ENCODE results near the gene RHOA. TPM values are rescaled to one million over a fixed set of nuclear protein-coding genes. Genes with fewer than 3 reads are reported as not detected.

The RHOA gene
- total and polyA plus RNA-seq, 2 experiments from 2014 or later = 781 to 996 TPM

DNA sequence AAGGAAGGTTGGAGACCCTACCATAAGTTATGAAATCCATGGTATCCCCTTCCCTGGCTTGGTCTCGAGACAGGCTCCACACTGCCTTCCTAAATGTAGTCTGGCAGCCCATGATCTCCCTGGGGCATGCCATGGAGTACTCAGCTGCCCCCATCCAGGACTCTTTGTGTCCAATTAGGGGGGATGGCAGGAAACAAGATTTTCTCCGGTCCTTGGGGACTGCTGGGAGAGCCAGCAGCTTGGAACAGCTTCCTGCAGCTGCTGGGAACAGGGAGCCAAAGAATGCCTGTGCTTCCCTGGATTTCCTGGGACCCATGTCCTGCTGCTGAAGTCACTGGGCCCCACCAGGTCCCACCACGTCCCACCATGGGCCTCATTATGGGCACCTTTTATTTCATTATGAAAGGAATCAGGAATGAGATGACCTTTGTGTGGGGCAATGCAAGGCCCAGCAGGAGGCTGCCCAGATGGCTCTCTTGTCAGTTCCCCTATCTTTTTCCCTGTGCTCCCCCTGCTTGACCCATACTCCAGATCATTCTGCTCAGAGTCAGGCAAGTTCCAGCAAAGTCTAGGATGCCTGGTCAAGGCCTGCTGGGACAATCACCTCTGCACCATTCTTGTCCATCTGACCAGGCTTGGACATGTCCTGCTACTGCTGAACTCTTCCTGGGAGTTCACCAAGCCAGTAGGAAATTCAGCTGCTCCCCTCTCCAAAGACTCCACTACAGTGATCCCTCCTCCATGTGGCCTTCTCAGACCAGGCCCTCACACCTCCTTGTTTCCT is 43.3 kb upstream of the RHOA start:
- H2AFZ ChIP-seq = no peak overlapping the region
- H3K79me2 ChIP-seq (ENCODE audit: insufficient read depth) = no peaks in the 10 kb centered on the region
- no peak overlapping the region for H3K4me2 ChIP-seq (ENCODE audit: unreplicated experiment)
- H3K27me3 ChIP-seq (replicated peaks; ENCODE audit: insufficient read depth) = no peaks in the 10 kb centered on the region
- no peaks in the 10 kb centered on the region for H4K20me1 ChIP-seq (ENCODE audit: insufficient read depth)
- H3K9ac ChIP-seq = no peak overlapping the region
- H3K4me3 ChIP-seq = no peak overlapping the region
- H3F3A ChIP-seq (ENCODE audit: insufficient read depth) = no peaks in the 10 kb centered on the region
- peaks cover 4% of the 10 kb centered on the region; the same call in 1 of the 2 replicates for H3K4me1 ChIP-seq (ENCODE audit: insufficient read depth)
- TF ChIP-seq EZH2phosphoT487 (IDR thresholded peaks at IDR 0.05; ENCODE audit: insufficient read depth, low read depth) (no peak), EZH2 (IDR thresholded peaks at IDR 0.05; ENCODE audit: insufficient read depth, poor library complexity, severe bottlenecking) (no peak)
- 58 to 67% methylated on average over 3 of the region's 3 CpGs for WGBS, 2 experiments (ENCODE audit: low coverage in 1 of 2, low lambda C conversion rate in 2 of 2, missing lambda C conversion rate in 2 of 2)
- H3K36me3 ChIP-seq (ENCODE audit: low read depth) = no peaks in the 10 kb centered on the region
- no peak overlapping the region for H3K27ac ChIP-seq
- in situ Hi-C loops (cut with MboI) = no loop called here
- no peak for DNase-seq
- no peaks in the 10 kb centered on the region for H3K9me2 ChIP-seq (ENCODE audit: insufficient read depth)
- H3K9me3 ChIP-seq (ENCODE audit: low read depth) = no peaks in the 10 kb centered on the region

DNA sequence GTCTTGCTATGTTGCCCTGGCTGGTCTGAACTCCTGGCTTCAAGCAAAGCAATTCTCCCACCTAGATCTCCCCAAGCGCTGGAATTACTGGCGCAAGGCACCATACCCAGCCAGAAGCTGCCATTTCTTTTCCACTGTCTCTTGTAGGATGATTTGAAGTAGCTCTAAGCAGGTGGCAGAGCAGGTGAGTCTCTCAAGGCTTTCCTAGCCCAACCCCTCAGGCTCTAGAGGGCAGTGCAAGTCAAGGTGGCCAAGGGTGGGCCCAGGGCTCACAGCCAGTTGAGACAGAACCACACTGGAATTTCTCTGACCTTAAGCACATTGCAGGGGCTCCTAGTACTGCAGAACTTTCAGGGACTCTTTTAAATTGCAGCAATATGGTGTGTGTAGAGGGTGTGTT is 42.7 kb upstream of the RHOA start:
- in situ Hi-C loops (cut with MboI) = no loop called here
- Histone ChIP-seq H4K20me1 (ENCODE audit: insufficient read depth) (no peaks in the 10 kb centered on the region), H3K27ac (no peak overlapping the region), H3K27me3 (replicated peaks; ENCODE audit: insufficient read depth) (no peaks in the 10 kb centered on the region), H3K36me3 (ENCODE audit: low read depth) (no peaks in the 10 kb centered on the region), H3K79me2 (ENCODE audit: insufficient read depth) (no peaks in the 10 kb centered on the region), H3F3A (ENCODE audit: insufficient read depth) (no peaks in the 10 kb centered on the region), H3K9ac (no peak overlapping the region), H3K4me2 (ENCODE audit: unreplicated experiment) (no peak overlapping the region), H2AFZ (no peak overlapping the region), H3K4me3 (no peak overlapping the region), H3K9me2 (ENCODE audit: insufficient read depth) (no peaks in the 10 kb centered on the region), H3K4me1 (ENCODE audit: insufficient read depth) (peaks cover 4% of the 10 kb centered on the region; the same call in 1 of the 2 replicates), H3K9me3 (ENCODE audit: low read depth) (no peaks in the 10 kb centered on the region)
- DNase-seq = no peak
- whole genome bisulfite sequencing, 2 experiments (ENCODE audit: low coverage in 1 of 2, low lambda C conversion rate in 2 of 2, missing lambda C conversion rate in 2 of 2) = 15 to 26% methylated on average over 2 of the region's 2 CpGs
- TF ChIP-seq EZH2phosphoT487 (IDR thresholded peaks at IDR 0.05; ENCODE audit: insufficient read depth, low read depth) = no peak
- no peak for TF ChIP-seq EZH2 (IDR thresholded peaks at IDR 0.05; ENCODE audit: insufficient read depth, poor library complexity, severe bottlenecking)

DNA sequence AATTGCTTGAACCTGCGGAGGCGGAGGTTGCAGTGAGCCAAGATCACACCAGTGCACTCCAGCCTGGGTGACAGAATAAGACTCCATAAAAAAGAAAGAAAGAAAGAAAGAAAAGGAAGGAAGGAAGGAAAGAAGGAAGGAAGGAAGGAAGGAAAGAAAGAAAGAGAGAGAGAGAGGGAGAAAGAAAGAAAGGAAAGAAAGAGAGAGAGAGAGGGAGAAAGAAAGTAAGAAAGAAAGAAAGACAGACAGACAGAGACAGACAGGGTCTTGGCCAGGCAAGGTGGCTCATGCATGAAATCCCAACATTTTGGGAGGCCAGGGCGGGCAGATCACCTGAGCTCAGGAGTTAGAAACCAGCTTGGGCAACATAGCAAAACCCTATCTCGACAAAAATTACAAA is 41.8 kb upstream of the RHOA start:
- Histone ChIP-seq H3F3A (ENCODE audit: insufficient read depth) (no peaks in the 10 kb centered on the region), H3K9me2 (ENCODE audit: insufficient read depth) (no peaks in the 10 kb centered on the region), H4K20me1 (ENCODE audit: insufficient read depth) (no peaks in the 10 kb centered on the region), H3K4me2 (ENCODE audit: unreplicated experiment) (no peak overlapping the region), H3K9me3 (ENCODE audit: low read depth) (no peaks in the 10 kb centered on the region), H3K36me3 (ENCODE audit: low read depth) (no peaks in the 10 kb centered on the region), H2AFZ (no peak overlapping the region), H3K9ac (no peak overlapping the region), H3K27ac (no peak overlapping the region), H3K4me3 (no peak overlapping the region), H3K4me1 (ENCODE audit: insufficient read depth) (peaks cover 4% of the 10 kb centered on the region; the same call in 1 of the 2 replicates), H3K27me3 (replicated peaks; ENCODE audit: insufficient read depth) (no peaks in the 10 kb centered on the region), H3K79me2 (ENCODE audit: insufficient read depth) (no peaks in the 10 kb centered on the region)
- TF ChIP-seq EZH2 (IDR thresholded peaks at IDR 0.05; ENCODE audit: insufficient read depth, poor library complexity, severe bottlenecking) = no peak
- no peak for TF ChIP-seq EZH2phosphoT487 (IDR thresholded peaks at IDR 0.05; ENCODE audit: insufficient read depth, low read depth)
- in situ Hi-C loops (cut with MboI) = no loop called here
- no peak for DNase-seq
- WGBS, 2 experiments (ENCODE audit: low coverage in 1 of 2, low lambda C conversion rate in 2 of 2, missing lambda C conversion rate in 2 of 2) = 92 to 99% methylated on average over 4 of the region's 4 CpGs

DNA sequence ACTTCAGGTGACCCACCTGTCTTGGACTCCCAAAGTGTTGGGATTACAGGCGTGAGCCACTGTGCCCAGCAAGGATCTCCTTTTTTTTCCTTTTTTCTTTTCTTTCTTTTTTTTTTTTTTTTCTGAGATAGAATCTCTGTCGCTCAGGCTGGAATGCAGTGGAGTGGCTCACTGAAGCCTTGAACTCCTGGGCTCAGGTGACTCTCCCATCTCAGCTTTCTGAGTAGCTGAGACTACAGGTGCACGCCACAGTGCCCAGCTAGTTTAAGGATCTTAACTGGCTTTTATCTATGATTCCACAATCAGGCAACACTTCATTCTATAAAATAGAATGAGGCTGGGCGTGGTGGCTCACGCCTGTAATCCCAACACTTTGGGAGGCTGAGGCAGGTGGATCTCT is 33.6 kb upstream of the RHOA start:
- no peak overlapping the region for H3K9ac ChIP-seq
- no peaks in the 10 kb centered on the region for H3K79me2 ChIP-seq (ENCODE audit: insufficient read depth)
- H2AFZ ChIP-seq = no peak overlapping the region
- TF ChIP-seq EZH2 (IDR thresholded peaks at IDR 0.05; ENCODE audit: insufficient read depth, poor library complexity, severe bottlenecking) = no peak
- H3K4me3 ChIP-seq = no peak overlapping the region
- no peaks in the 10 kb centered on the region for H3K27me3 ChIP-seq (replicated peaks; ENCODE audit: insufficient read depth)
- no peaks in the 10 kb centered on the region for H3K9me2 ChIP-seq (ENCODE audit: insufficient read depth)
- DNase-seq = no peak
- H3K27ac ChIP-seq = no peak overlapping the region
- in situ Hi-C loops (cut with MboI) = loop anchor here (25.0 kb wide), 1 partner anchor 283 kb away; the partner anchor contains the start of genes CCDC71 and KLHDC8B
- H3K4me1 ChIP-seq (ENCODE audit: insufficient read depth) = peaks cover 12% of the 10 kb centered on the region
- no peaks in the 10 kb centered on the region for H3K9me3 ChIP-seq (ENCODE audit: low read depth)
- no peaks in the 10 kb centered on the region for H4K20me1 ChIP-seq (ENCODE audit: insufficient read depth)
- no peaks in the 10 kb centered on the region for H3K36me3 ChIP-seq (ENCODE audit: low read depth)
- H3K4me2 ChIP-seq (ENCODE audit: unreplicated experiment) = no peak overlapping the region
- WGBS, 2 experiments (ENCODE audit: low coverage in 1 of 2, low lambda C conversion rate in 2 of 2, missing lambda C conversion rate in 2 of 2) = 85 to 87% methylated on average over 5 of the region's 5 CpGs
- peaks cover 18% of the 10 kb centered on the region for H3F3A ChIP-seq (ENCODE audit: insufficient read depth)
